Gastrocnemius medialis (tissue), 4 donors: Measurements from ENCODE around the gene FABP6.

Source experiments
- CTCF ChIP-seq, 5 experiments: fragments of 450-650 bp in 3 of 5; fragments of 200-600 bp in 2 of 5; sonication (generic) in 2 of 5; IDR thresholded peaks in 4 of 5; conservative IDR thresholded peaks in 1 of 5; 1 replicate in 4 of 5; 2 replicates in 1 of 5; pipeline ENCODE4 v1.5.1; 2016 to 2019; ENCODE audit warnings: antibody characterized with exemption in 5 of 5, mild to moderate bottlenecking in 3 of 5, moderate library complexity in 3 of 5
- POLR2A ChIP-seq, 2 donors: fragments of 450-650 bp; IDR thresholded peaks; one replicate each; pipeline ENCODE4 v1.6.1; 2017; ENCODE audit warnings: antibody characterized with exemption in 2 of 2, mild to moderate bottlenecking in 2 of 2, moderate library complexity in 2 of 2

- no peak for TF ChIP-seq CTCF (IDR thresholded peaks at IDR 0.05 in 4 of 5, conservative IDR thresholded peaks at IDR 0.05 in 1 of 5)
- TF ChIP-seq POLR2A (IDR thresholded peaks at IDR 0.05), result no peak
These were observed 42.8 kb upstream of the FABP6 start for GRCh38 chr5:160186480-160186879.
